SH-SY5Y (cell line): Measurements from ENCODE around the gene EFCAB11.

Experiments
- GATA2 ChIP-seq: IDR thresholded peaks from 2 replicates; pipeline ENCODE4 v1.6.1; 2011; ENCODE audit warnings: mild to moderate bottlenecking, low read depth, low read length
- GATA3 ChIP-seq: IDR thresholded peaks from 2 replicates; pipeline ENCODE4 v1.6.1; 2011; ENCODE audit warnings: low read depth, mild to moderate bottlenecking, low read length, moderate library complexity

GRCh38 chr14:89902881-89903280 is 51.6 kb downstream of the EFCAB11 start:
- no peak for TF ChIP-seq GATA2
- TF ChIP-seq GATA3 = no peak
